H9 (cell line): Measurements from ENCODE around the gene HPS4. TPM values are rescaled to one million over a fixed set of nuclear protein-coding genes. Genes with fewer than 3 reads are reported as not detected.

ENCODE experiments used
- DNase-seq: peaks from one replicate; pipeline ENCODE4 v3.0.0-alpha.2; 2017
- H2AFZ ChIP-seq: one replicate; pipeline ENCODE4 v1.6.1; 2013; ENCODE audit warnings: mild to moderate bottlenecking, low read length, control low read depth, moderate library complexity
- H2AK5ac ChIP-seq: 2 replicates; pipeline ENCODE4 v1.6.1; 2013; ENCODE audit warnings: low read length, control low read depth, mixed read lengths; ENCODE audit not compliant: insufficient read length
- H2BK120ac ChIP-seq: one replicate; pipeline ENCODE4 v1.6.1; 2013; ENCODE audit warnings: low read depth, mild to moderate bottlenecking, low read length, control low read depth, inconsistent platforms; ENCODE audit not compliant: poor library complexity, severe bottlenecking
- H2BK12ac ChIP-seq: 2 replicates; pipeline ENCODE4 v1.6.1; 2013; ENCODE audit warnings: low read length, control low read depth, mixed read lengths, low read depth; ENCODE audit not compliant: insufficient read length
- H2BK15ac ChIP-seq: 2 replicates; pipeline ENCODE4 v1.6.1; 2013; ENCODE audit warnings: low read depth, low read length, control low read depth
- H2BK20ac ChIP-seq: one replicate; pipeline ENCODE4 v1.6.1; 2013; ENCODE audit warnings: low read depth, mild to moderate bottlenecking, low read length, control low read depth, inconsistent platforms; ENCODE audit not compliant: poor library complexity, severe bottlenecking
- H2BK5ac ChIP-seq: 2 replicates; pipeline ENCODE4 v1.6.1; 2013; ENCODE audit warnings: low read length, control low read depth, mixed read lengths; ENCODE audit not compliant: insufficient read length
- H3K14ac ChIP-seq: 2 replicates; pipeline ENCODE4 v1.6.1; 2013; ENCODE audit warnings: low read length, control low read depth; ENCODE audit not compliant: insufficient read depth
- H3K18ac ChIP-seq: 2 replicates; pipeline ENCODE4 v1.6.1; 2013; ENCODE audit warnings: low read depth, mild to moderate bottlenecking, mixed read lengths, low read length, control low read depth; ENCODE audit not compliant: insufficient read length
- H3K23ac ChIP-seq: 2 replicates; pipeline ENCODE4 v1.6.1; 2013; ENCODE audit warnings: low read length, control low read depth, mixed read lengths, low read depth; ENCODE audit not compliant: insufficient read length
- H3K23me2 ChIP-seq: 2 replicates; pipeline ENCODE4 v1.6.1; 2013; ENCODE audit warnings: low read depth, mild to moderate bottlenecking, mixed read lengths, low read length, control low read depth; ENCODE audit not compliant: insufficient read length, poor library complexity, severe bottlenecking
- H3K27ac ChIP-seq: 2 replicates; pipeline ENCODE4 v1.5.1; 2013; ENCODE audit warnings: low read length, control low read depth, mixed read lengths, low read depth; ENCODE audit not compliant: insufficient read length
- H3K27me3 ChIP-seq: 2 replicates; pipeline ENCODE4 v1.6.1; 2013; ENCODE audit warnings: low read length, control low read depth, inconsistent platforms; ENCODE audit not compliant: insufficient read depth
- H3K4ac ChIP-seq: 2 replicates; pipeline ENCODE4 v1.6.1; 2013; ENCODE audit warnings: low read depth, mild to moderate bottlenecking, control low read depth, inconsistent platforms, low read length, moderate library complexity
- H3K4me1 ChIP-seq: 2 replicates; pipeline ENCODE4 v1.6.1; 2013; ENCODE audit warnings: low read length, control low read depth, inconsistent platforms; ENCODE audit not compliant: insufficient read depth
- H3K4me2 ChIP-seq: 2 replicates; pipeline ENCODE4 v1.6.1; 2013; ENCODE audit warnings: low read length, control low read depth, mixed read lengths; ENCODE audit not compliant: insufficient read length, insufficient read depth
- H3K56ac ChIP-seq: 2 replicates; pipeline ENCODE4 v1.6.1; 2013; ENCODE audit warnings: low read depth, mild to moderate bottlenecking, mixed read lengths, low read length, control low read depth; ENCODE audit not compliant: insufficient read length
- H3K79me1 ChIP-seq: 2 replicates; pipeline ENCODE4 v1.6.1; 2013; ENCODE audit warnings: low read depth, mild to moderate bottlenecking, moderate library complexity, low read length, control low read depth, inconsistent platforms; ENCODE audit not compliant: insufficient read depth, poor library complexity, severe bottlenecking
- H3K79me2 ChIP-seq: 2 replicates; pipeline ENCODE4 v1.6.1; 2013; ENCODE audit warnings: low read length, control low read depth, inconsistent platforms; ENCODE audit not compliant: insufficient read depth
- H3K9ac ChIP-seq: 2 replicates; pipeline ENCODE4 v1.6.1; 2013; ENCODE audit warnings: low read length, control low read depth, mixed read lengths; ENCODE audit not compliant: insufficient read length; ENCODE audit errors: extremely low read depth
- H3K9me3 ChIP-seq: one replicate; pipeline ENCODE4 v1.6.1; 2013; ENCODE audit warnings: low read depth, low read length, inconsistent platforms; ENCODE audit not compliant: control insufficient read depth
- H3T11ph ChIP-seq: one replicate; pipeline ENCODE4 v1.6.1; 2013; ENCODE audit warnings: mild to moderate bottlenecking, low read length, control low read depth, inconsistent platforms
- H4K20me1 ChIP-seq: one replicate; pipeline ENCODE4 v1.6.1; 2013; ENCODE audit not compliant: control insufficient read depth, insufficient read length, insufficient read depth
- H4K5ac ChIP-seq: 2 replicates; pipeline ENCODE4 v1.6.1; 2013; ENCODE audit warnings: low read depth, mild to moderate bottlenecking, mixed read lengths, low read length, control low read depth; ENCODE audit not compliant: insufficient read length
- H4K8ac ChIP-seq: replicated peaks from 2 replicates; pipeline ENCODE4 v1.6.1; 2013; ENCODE audit warnings: low read length, control low read depth, mixed read lengths, low read depth; ENCODE audit not compliant: insufficient read length
- H4K91ac ChIP-seq: 2 replicates; pipeline ENCODE4 v1.6.1; 2013; ENCODE audit warnings: low read depth, mild to moderate bottlenecking, moderate library complexity, mixed read lengths, low read length, control low read depth; ENCODE audit not compliant: insufficient read length
- H3K27ac Mint-ChIP-seq, 3 experiments: 2 replicates in 2 of 3; 3 replicates in 1 of 3; pipeline ENCODE4 v1.8.0; 2020 to 2021; ENCODE audit warnings: mixed read lengths in 3 of 3, mild to moderate bottlenecking in 1 of 3, moderate library complexity in 1 of 3
- H3K27me3 Mint-ChIP-seq: 2 replicates; pipeline ENCODE4 v1.8.0; 2021; ENCODE audit warnings: low read depth, mild to moderate bottlenecking, moderate library complexity, mixed read lengths
- H3K36me3 Mint-ChIP-seq, 3 experiments: 2 replicates in 2 of 3; 3 replicates in 1 of 3; pipeline ENCODE4 v1.8.0; 2020 to 2021; ENCODE audit warnings: low read depth in 3 of 3, mixed read lengths in 3 of 3; ENCODE audit not compliant: insufficient read depth in 1 of 3
- H3K4me1 Mint-ChIP-seq, 2 experiments: 2 replicates each; pipeline ENCODE4 v1.8.0; 2020; ENCODE audit warnings: mixed read lengths in 2 of 2
- H3K4me3 Mint-ChIP-seq, 2 experiments: 2 replicates in 1 of 2; 3 replicates in 1 of 2; pipeline ENCODE4 v1.8.0; 2020 to 2021; ENCODE audit warnings: mild to moderate bottlenecking in 2 of 2, mixed read lengths in 2 of 2, moderate library complexity in 1 of 2
- H3K9me3 Mint-ChIP-seq, 2 experiments: 2 replicates in 1 of 2; 3 replicates in 1 of 2; pipeline ENCODE4 v1.8.0; 2020; ENCODE audit warnings: mild to moderate bottlenecking in 2 of 2, mixed read lengths in 2 of 2, moderate library complexity in 1 of 2
- WGBS: extraction: QIAGEN DNeasy Blood & Tissue Kit; methylation state at CpG from one replicate; pipeline ENCODE4 v1.1.7; 2013; ENCODE audit warnings: missing lambda C conversion rate, low lambda C conversion rate, mixed read lengths; ENCODE audit not compliant: insufficient read length; ENCODE audit errors: extremely low coverage; 5-methylcytosine and 5-hydroxymethylcytosine counted together
- total RNA-seq: library from RNA; stranded (reverse); gene quantifications from 2 replicates; pipeline ENCODE4 v1.2.1, GENCODE V29; 2021
- TF ChIP-seq, protein P1 (sequence below): fragments of 200-600 bp; sonication (generic); conservative IDR thresholded peaks from 3 replicates; pipeline ENCODE4 v1.8.0; 2021; ENCODE audit warnings: antibody characterized with exemption, mild to moderate bottlenecking

HPS4 gene
- total RNA-seq, 1 experiment from 2014 or later = 26.2 TPM

- no peaks in the 10 kb centered on the region for H4K20me1 ChIP-seq
- Mint-ChIP-seq H3K4me1 (peaks cover 43 to 44% of the 10 kb centered on the region in 2 experiments), H3K27me3 (no peaks in the 10 kb centered on the region), H3K27ac (no peak overlapping the region), H3K36me3 (peaks cover 10 to 41% (median 31%) of the 10 kb centered on the region in 3 experiments; a peak in 6 of 7 replicates), H3K4me3 (peak overlapping the region in 1 of 2 experiments; percentile 35; a peak in 2 of 5 replicates), H3K9me3 (no peaks in the 10 kb centered on the region; a peak in 1 of 5 replicates)
- no peak overlapping the region for H4K91ac ChIP-seq
- no peak overlapping the region for H2AK5ac ChIP-seq
- H2BK5ac ChIP-seq = no peak overlapping the region
- no peak overlapping the region for H2AFZ ChIP-seq
- H2BK20ac ChIP-seq = no peak overlapping the region
- no peak overlapping the region for H3K56ac ChIP-seq
- H3K9me3 ChIP-seq = no peaks in the 10 kb centered on the region
- H3K79me1 ChIP-seq = peaks cover 10% of the 10 kb centered on the region
- H3T11ph ChIP-seq = no peak overlapping the region
- no peak overlapping the region for H3K27ac ChIP-seq
- no peak overlapping the region for H3K4me2 ChIP-seq
- H4K8ac ChIP-seq = no peak overlapping the region
- H2BK15ac ChIP-seq = no peak overlapping the region
- H2BK12ac ChIP-seq = no peak overlapping the region
- H3K4ac ChIP-seq = no peak overlapping the region
- no peak overlapping the region for H3K14ac ChIP-seq
- H2BK120ac ChIP-seq = no peak overlapping the region
- no peaks in the 10 kb centered on the region; the same call in 1 of the 2 replicates for H3K4me1 ChIP-seq
- no peak overlapping the region for H3K9ac ChIP-seq
- peaks cover 5% of the 10 kb centered on the region; the same call in 1 of the 2 replicates for H3K79me2 ChIP-seq
- no peak for DNase-seq
- WGBS = no CpG with 5 or more reads among the region's 2 CpGs
- no peak overlapping the region for H3K23ac ChIP-seq
- H4K5ac ChIP-seq = no peak overlapping the region
- no peaks in the 10 kb centered on the region for H3K23me2 ChIP-seq
- H3K27me3 ChIP-seq = no peaks in the 10 kb centered on the region
- TF ChIP-seq, protein P1, sequence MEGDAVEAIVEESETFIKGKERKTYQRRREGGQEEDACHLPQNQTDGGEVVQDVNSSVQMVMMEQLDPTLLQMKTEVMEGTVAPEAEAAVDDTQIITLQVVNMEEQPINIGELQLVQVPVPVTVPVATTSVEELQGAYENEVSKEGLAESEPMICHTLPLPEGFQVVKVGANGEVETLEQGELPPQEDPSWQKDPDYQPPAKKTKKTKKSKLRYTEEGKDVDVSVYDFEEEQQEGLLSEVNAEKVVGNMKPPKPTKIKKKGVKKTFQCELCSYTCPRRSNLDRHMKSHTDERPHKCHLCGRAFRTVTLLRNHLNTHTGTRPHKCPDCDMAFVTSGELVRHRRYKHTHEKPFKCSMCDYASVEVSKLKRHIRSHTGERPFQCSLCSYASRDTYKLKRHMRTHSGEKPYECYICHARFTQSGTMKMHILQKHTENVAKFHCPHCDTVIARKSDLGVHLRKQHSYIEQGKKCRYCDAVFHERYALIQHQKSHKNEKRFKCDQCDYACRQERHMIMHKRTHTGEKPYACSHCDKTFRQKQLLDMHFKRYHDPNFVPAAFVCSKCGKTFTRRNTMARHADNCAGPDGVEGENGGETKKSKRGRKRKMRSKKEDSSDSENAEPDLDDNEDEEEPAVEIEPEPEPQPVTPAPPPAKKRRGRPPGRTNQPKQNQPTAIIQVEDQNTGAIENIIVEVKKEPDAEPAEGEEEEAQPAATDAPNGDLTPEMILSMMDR = no peak
- H3K18ac ChIP-seq = no peak overlapping the region
Observed at GRCh38 chr22:26480611-26480932, 3.0 kb downstream of the HPS4 start.
